Epidermal melanocyte (primary cell): Measurements from ENCODE around the gene LIPM.

Experiments used
- DNase-seq: peaks from one replicate; pipeline ENCODE4 v3.0.0; 2011; ENCODE audit warnings: low spot score; ENCODE audit not compliant: insufficient read length

The LIPM gene

GRCh38 chr10:88840104-88840503 lies 37.6 kb downstream of the LIPM start:
- DNase-seq: no peak

- no peak for DNase-seq
These were observed 38.4 kb downstream of the LIPM start for GRCh38 chr10:88840881-88841280.

GRCh38 chr10:88841316-88842111 lies 39.0 kb downstream of the LIPM start:
- DNase-seq: no peak

- DNase-seq: no peak
These were observed 40.6 kb downstream of the LIPM start for GRCh38 chr10:88843171-88843570.

GRCh38 chr10:88848499-88848898 lies 46.0 kb downstream of the LIPM start:
- DNase-seq: peak; percentile 20

GRCh38 chr10:88849234-88849633 lies 46.7 kb downstream of the LIPM start:
- no peak for DNase-seq

GRCh38 chr10:88850712-88851111 lies 48.2 kb downstream of the LIPM start:
- DNase-seq: no peak

- DNase-seq: no peak
These were observed 49.2 kb downstream of the LIPM start, which contains the start of gene ANKRD22 for GRCh38 chr10:88851706-88852105. ANKRD22 (minus strand) TSS chr10:88851844; CDS start chr10:88851607, 237 bp downstream.

GRCh38 chr10:88852327-88852726 lies 49.8 kb downstream of the LIPM start:
- DNase-seq: no peak

GRCh38 chr10:88853155-88853881 lies 50.8 kb downstream of the LIPM start:
- DNase-seq: no peak

- DNase-seq: no peak
These were observed 52.2 kb downstream of the LIPM start for GRCh38 chr10:88854684-88855083.

GRCh38 chr10:88857831-88858230 lies 55.3 kb downstream of the LIPM start:
- no peak for DNase-seq

- no peak for DNase-seq
These were observed 56.0 kb downstream of the LIPM start for GRCh38 chr10:88858491-88858890.

GRCh38 chr10:88861036-88861435 lies 58.5 kb downstream of the LIPM start:
- DNase-seq: no peak

GRCh38 chr10:88865281-88865876 lies 62.8 kb downstream of the LIPM start:
- no peak for DNase-seq

GRCh38 chr10:88866454-88866853 lies 63.9 kb downstream of the LIPM start:
- no peak for DNase-seq

- no peak for DNase-seq
These were observed 67.6 kb downstream of the LIPM start for GRCh38 chr10:88870089-88870488.
